SK-N-SH treated with all-trans-retinoic acid at 6 μM for 48 hours (cell line): ENCODE measurements around the gene SLC25A2.

Source experiments
- ATAC-seq: fragments of 200-7000 bp; cut with Tn5 transposase; 3 replicates; pipeline ENCODE4 v1.9.1; 2020; ENCODE audit warnings: mild to moderate bottlenecking, moderate library complexity
- BACH2 ChIP-seq: fragments of 250-450 bp; sonication (Bioruptor Pico); IDR thresholded peaks from 2 replicates; pipeline ENCODE4 v1.9.0; 2021; ENCODE audit warnings: mild to moderate bottlenecking, borderline replicate concordance
- CREB5 ChIP-seq: fragments of 250-450 bp; sonication (Bioruptor Pico); IDR thresholded peaks from 2 replicates; pipeline ENCODE4 v1.5.1; 2020; ENCODE audit warnings: low read depth, mild to moderate bottlenecking, moderate library complexity
- CSDC2 ChIP-seq: fragments of 250-450 bp; sonication (Bioruptor Pico); IDR thresholded peaks from 2 replicates; pipeline ENCODE4 v1.5.0; 2020; ENCODE audit warnings: mild to moderate bottlenecking, moderate library complexity
- ESRRG ChIP-seq: fragments of 250-450 bp; sonication (Bioruptor Pico); IDR thresholded peaks from 2 replicates; pipeline ENCODE4 v1.6.1; 2021; ENCODE audit warnings: mild to moderate bottlenecking
- GLIS3 ChIP-seq: fragments of 250-450 bp; sonication (Bioruptor Pico); IDR thresholded peaks from 2 replicates; pipeline ENCODE4 v1.5.0; 2020; ENCODE audit warnings: mild to moderate bottlenecking, moderate library complexity
- ISL1 ChIP-seq: fragments of 250-450 bp; sonication (Bioruptor Pico); IDR thresholded peaks from 2 replicates; pipeline ENCODE4 v2.1.2; 2022; ENCODE audit warnings: mild to moderate bottlenecking, moderate library complexity
- OSR1 ChIP-seq: fragments of 250-450 bp; sonication (Bioruptor Pico); IDR thresholded peaks from 2 replicates; pipeline ENCODE4 v1.8.0; 2022; ENCODE audit warnings: moderate library complexity, mild to moderate bottlenecking, inconsistent platforms
- PATZ1 ChIP-seq: fragments of 250-450 bp; sonication (Bioruptor Pico); IDR thresholded peaks from 2 replicates; pipeline ENCODE4 v1.8.0; 2020; ENCODE audit warnings: mild to moderate bottlenecking, moderate library complexity, borderline replicate concordance
- POU6F1 ChIP-seq: fragments of 250-450 bp; sonication (Bioruptor Pico); IDR thresholded peaks from 2 replicates; pipeline ENCODE4 v1.8.0; 2021; ENCODE audit warnings: low read depth, mild to moderate bottlenecking, moderate library complexity, borderline replicate concordance
- PPARA ChIP-seq: fragments of 250-450 bp; sonication (Bioruptor Pico); IDR thresholded peaks from 2 replicates; pipeline ENCODE4 v1.5.0; 2020; ENCODE audit warnings: mild to moderate bottlenecking, borderline replicate concordance
- RARB ChIP-seq: fragments of 250-450 bp; sonication (Bioruptor Pico); IDR thresholded peaks from 2 replicates; pipeline ENCODE4 v1.8.0; 2021; ENCODE audit warnings: mild to moderate bottlenecking, moderate library complexity
- SNAI2 ChIP-seq: fragments of 250-450 bp; sonication (Bioruptor Pico); IDR thresholded peaks from 2 replicates; pipeline ENCODE4 v1.5.0; 2020; ENCODE audit warnings: mild to moderate bottlenecking, moderate library complexity
- TCF4 ChIP-seq: fragments of 250-450 bp; sonication (Bioruptor Pico); IDR thresholded peaks from 2 replicates; pipeline ENCODE4 v1.8.0; 2021; ENCODE audit warnings: mild to moderate bottlenecking, moderate library complexity, borderline replicate concordance
- TOX ChIP-seq: fragments of 250-450 bp; sonication (Bioruptor Pico); IDR thresholded peaks from 2 replicates; pipeline ENCODE4 v1.8.0; 2021; ENCODE audit warnings: mild to moderate bottlenecking, moderate library complexity, borderline replicate concordance
- TSHZ2 ChIP-seq: fragments of 250-450 bp; sonication (Bioruptor Pico); IDR thresholded peaks from 2 replicates; pipeline ENCODE4 v1.5.0; 2020; ENCODE audit warnings: mild to moderate bottlenecking, moderate library complexity
- ZFP3 ChIP-seq: fragments of 250-450 bp; sonication (Bioruptor Pico); IDR thresholded peaks from 2 replicates; pipeline ENCODE4 v1.5.0; 2020; ENCODE audit warnings: mild to moderate bottlenecking, moderate library complexity
- ZNF70 ChIP-seq: fragments of 450-650 bp; formaldehyde crosslinking; IDR thresholded peaks from 2 replicates; pipeline ENCODE4 v1.5.0; 2020; ENCODE audit warnings: mild to moderate bottlenecking, moderate library complexity
- ZNF8 ChIP-seq: fragments of 450-650 bp; formaldehyde crosslinking; IDR thresholded peaks from 2 replicates; pipeline ENCODE4 v1.5.0; 2020; ENCODE audit warnings: mild to moderate bottlenecking, moderate library complexity

Gene SLC25A2

GRCh38 chr5:141303756-141304155, at the start of gene SLC25A2:
TSS of gene SLC25A2 (minus strand) at chr5:141304049. CDS start at chr5:141303865, 184 bp downstream.
- ATAC-seq = no peak
- TF ChIP-seq PATZ1 (CRISPR knock-in tag) (no peak), GLIS3 (CRISPR knock-in tag) (no peak), RARB (no peak), SNAI2 (no peak), ZFP3 (CRISPR knock-in tag) (no peak), CSDC2 (CRISPR knock-in tag) (no peak), CREB5 (CRISPR knock-in tag) (no peak), ISL1 (CRISPR knock-in tag) (no peak), ZNF8 (no peak), OSR1 (no peak), TSHZ2 (CRISPR knock-in tag) (no peak), POU6F1 (CRISPR knock-in tag) (no peak), PPARA (CRISPR knock-in tag) (no peak), ZNF70 (CRISPR knock-in tag) (no peak)

- TF ChIP-seq OSR1 = no peak
- no peak for TF ChIP-seq PPARA (CRISPR knock-in tag)
- TF ChIP-seq CSDC2 (CRISPR knock-in tag) = no peak
- no peak for TF ChIP-seq SNAI2
- no peak for TF ChIP-seq ZNF70 (CRISPR knock-in tag)
- TF ChIP-seq ZNF8 = no peak
- no peak for TF ChIP-seq BACH2
- TF ChIP-seq TCF4 (CRISPR knock-in tag) = no peak
- no peak for TF ChIP-seq ESRRG (CRISPR knock-in tag)
- no peak for TF ChIP-seq PATZ1 (CRISPR knock-in tag)
- TF ChIP-seq POU6F1 (CRISPR knock-in tag) = no peak
- no peak for TF ChIP-seq TOX (CRISPR knock-in tag)
- no peak for ATAC-seq
Measured at GRCh38 chr5:141351591-141351990, 47.7 kb upstream of the SLC25A2 start.
